WTC11 (cell line): ENCODE results near the gene ZFHX2. TPM values are rescaled to one million over a fixed set of nuclear protein-coding genes. Genes with fewer than 3 reads are reported as not detected.

Experiments
- ATAC-seq: fragments of 200-7000 bp; cut with Tn5 transposase; 2 replicates; pipeline ENCODE4 v1.10.0; 2021; ENCODE audit warnings: mild to moderate bottlenecking, moderate library complexity
- CTCF ChIA-PET: fragments of 300-600 bp; sonication (Branson Sonifier 250); formaldehyde crosslinking; loops from one replicate; lab custom pipeline; 2021; ENCODE audit warnings: antibody characterized with exemption; lab: Charles Lee
- POLR2A ChIA-PET: fragments of 350-600 bp; sonication (Branson Sonifier 250); formaldehyde crosslinking; loops from one replicate; lab custom pipeline; 2021; ENCODE audit warnings: antibody characterized with exemption; lab: Charles Lee
- DNase-seq: peaks from one replicate; pipeline ENCODE4 v3.0.0; 2021; ENCODE audit warnings: low spot score
- H3K27ac Mint-ChIP-seq: 2 replicates; pipeline ENCODE4 v1.8.0; 2021; ENCODE audit warnings: mixed read lengths
- H3K27me3 Mint-ChIP-seq: 2 replicates; pipeline ENCODE4 v1.8.0; 2021; ENCODE audit warnings: low read depth, mild to moderate bottlenecking, moderate library complexity, mixed read lengths
- H3K36me3 Mint-ChIP-seq: 2 replicates; pipeline ENCODE4 v1.8.0; 2021; ENCODE audit warnings: mixed read lengths
- H3K4me1 Mint-ChIP-seq: 2 replicates; pipeline ENCODE4 v1.8.0; 2022; ENCODE audit warnings: mixed read lengths
- H3K4me3 Mint-ChIP-seq: 2 replicates; pipeline ENCODE4 v1.8.0; 2021; ENCODE audit warnings: mild to moderate bottlenecking, moderate library complexity, mixed read lengths
- H3K9me3 Mint-ChIP-seq: 2 replicates; pipeline ENCODE4 v1.8.0; 2021; ENCODE audit warnings: mixed read lengths
- ELF4 ChIP-seq: sonication (generic); formaldehyde crosslinking; IDR thresholded peaks from 2 replicates; pipeline ENCODE4 v1.8.1; 2022; ENCODE audit warnings: low read depth, mild to moderate bottlenecking, moderate library complexity, missing genetic modification reagents
- ETV6 ChIP-seq: sonication (generic); formaldehyde crosslinking; IDR thresholded peaks from 2 replicates; pipeline ENCODE4 v1.8.1; 2022; ENCODE audit warnings: mild to moderate bottlenecking, missing genetic modification reagents
- HMGA2 ChIP-seq: fragments of 250-450 bp; sonication (Bioruptor Pico); IDR thresholded peaks from 2 replicates; pipeline ENCODE4 v1.4.0; 2021; ENCODE audit warnings: mild to moderate bottlenecking, moderate library complexity
- IRF2 ChIP-seq: sonication (generic); formaldehyde crosslinking; IDR thresholded peaks from 2 replicates; pipeline ENCODE4 v1.8.0; 2022; ENCODE audit warnings: low read depth, missing genetic modification reagents, borderline replicate concordance
- JUN ChIP-seq: sonication (generic); formaldehyde crosslinking; IDR thresholded peaks from 2 replicates; pipeline ENCODE4 v1.8.0; 2023; ENCODE audit warnings: mild to moderate bottlenecking, missing genetic modification reagents
- PRRX2 ChIP-seq: fragments of 250-450 bp; sonication (Bioruptor Pico); IDR thresholded peaks from 2 replicates; pipeline ENCODE4 v1.8.0; 2021; ENCODE audit warnings: mild to moderate bottlenecking
- RORB ChIP-seq: fragments of 250-450 bp; sonication (Bioruptor Pico); IDR thresholded peaks from 2 replicates; pipeline ENCODE4 v1.9.0; 2021; ENCODE audit warnings: mild to moderate bottlenecking
- SMAD3 ChIP-seq: sonication (generic); formaldehyde crosslinking; IDR thresholded peaks from 2 replicates; pipeline ENCODE4 v1.8.0; 2022; ENCODE audit warnings: missing genetic modification reagents, mild to moderate bottlenecking, borderline replicate concordance
- SOX15 ChIP-seq: fragments of 250-450 bp; sonication (Bioruptor Pico); IDR thresholded peaks from 2 replicates; pipeline ENCODE4 v1.9.0; 2021; ENCODE audit warnings: mild to moderate bottlenecking
- ZNF263 ChIP-seq: sonication (generic); formaldehyde crosslinking; IDR thresholded peaks from 2 replicates; pipeline ENCODE4 v1.8.1; 2022; ENCODE audit warnings: low read depth, mild to moderate bottlenecking, moderate library complexity, missing genetic modification reagents
- ZNF671 ChIP-seq: fragments of 250-450 bp; sonication (Bioruptor Pico); IDR thresholded peaks from 2 replicates; pipeline ENCODE4 v1.8.0; 2021; ENCODE audit warnings: mild to moderate bottlenecking
- total RNA-seq: library from RNA; stranded (reverse); gene quantifications from 3 replicates; pipeline ENCODE4 v1.2.3, GENCODE V29; 2021
- TF ChIP-seq, protein P1 (sequence below): sonication (generic); formaldehyde crosslinking; IDR thresholded peaks from 2 replicates; pipeline ENCODE4 v1.8.0; 2022; ENCODE audit warnings: mild to moderate bottlenecking, missing genetic modification reagents
- TF ChIP-seq, protein P2 (sequence below): fragments of 250-450 bp; sonication (Bioruptor Pico); IDR thresholded peaks from 2 replicates; pipeline ENCODE4 v1.9.0; 2021; ENCODE audit warnings: moderate library complexity, mild to moderate bottlenecking, inconsistent platforms, borderline replicate concordance
- TF ChIP-seq, protein P3 (sequence below): sonication (generic); formaldehyde crosslinking; IDR thresholded peaks from 2 replicates; pipeline ENCODE4 v1.8.0; 2022; ENCODE audit warnings: mild to moderate bottlenecking, missing genetic modification reagents
- TF ChIP-seq, protein P4 (sequence below): fragments of 250-450 bp; sonication (Bioruptor Pico); IDR thresholded peaks from 2 replicates; pipeline ENCODE4 v2.1.2; 2022; ENCODE audit warnings: mild to moderate bottlenecking, moderate library complexity
- TF ChIP-seq, protein P5 (sequence below): fragments of 200-600 bp; IDR thresholded peaks from 2 replicates; pipeline ENCODE4 v1.8.0; 2022; ENCODE audit warnings: antibody characterized with exemption
- TF ChIP-seq, protein P6 (sequence below): sonication (generic); formaldehyde crosslinking; conservative IDR thresholded peaks from 2 replicates; pipeline ENCODE4 v1.8.1; 2023; ENCODE audit warnings: mild to moderate bottlenecking, low read depth, missing genetic modification reagents, moderate library complexity
- TF ChIP-seq, protein P7 (sequence below): sonication (generic); formaldehyde crosslinking; IDR thresholded peaks from 2 replicates; pipeline ENCODE4 v1.8.0; 2022; ENCODE audit warnings: mild to moderate bottlenecking, missing genetic modification reagents
- TF ChIP-seq, protein P8 (sequence below): sonication (generic); formaldehyde crosslinking; IDR thresholded peaks from 2 replicates; pipeline ENCODE4 v1.8.0; 2022; ENCODE audit warnings: mild to moderate bottlenecking, missing genetic modification reagents

ZFHX2 gene
- total RNA-seq, 1 experiment from 2014 or later: 16.4 TPM

DNA sequence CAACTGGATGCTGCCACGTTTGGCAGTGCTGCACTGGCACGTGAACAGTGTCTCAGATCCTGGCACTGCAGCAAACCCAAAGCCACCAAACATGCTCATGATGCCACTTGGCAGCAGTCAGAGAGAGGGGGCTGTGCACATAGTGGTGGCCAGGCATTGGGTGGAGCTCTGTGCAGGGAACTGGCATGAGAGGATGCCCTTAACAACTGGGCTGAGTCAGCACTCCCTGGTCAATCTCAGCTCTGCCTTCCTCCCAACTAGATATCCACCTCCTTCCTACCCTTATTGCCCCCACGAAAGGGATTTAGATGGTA, 37.0 kb downstream of the ZFHX2 start (continued):
- TF ChIP-seq ZNF263 (no peak), RORB (no peak), IRF2 (CRISPR knock-in tag) (no peak), SOX15 (CRISPR knock-in tag) (no peak), PRRX2 (CRISPR knock-in tag) (no peak)
- TF ChIP-seq, protein P1, sequence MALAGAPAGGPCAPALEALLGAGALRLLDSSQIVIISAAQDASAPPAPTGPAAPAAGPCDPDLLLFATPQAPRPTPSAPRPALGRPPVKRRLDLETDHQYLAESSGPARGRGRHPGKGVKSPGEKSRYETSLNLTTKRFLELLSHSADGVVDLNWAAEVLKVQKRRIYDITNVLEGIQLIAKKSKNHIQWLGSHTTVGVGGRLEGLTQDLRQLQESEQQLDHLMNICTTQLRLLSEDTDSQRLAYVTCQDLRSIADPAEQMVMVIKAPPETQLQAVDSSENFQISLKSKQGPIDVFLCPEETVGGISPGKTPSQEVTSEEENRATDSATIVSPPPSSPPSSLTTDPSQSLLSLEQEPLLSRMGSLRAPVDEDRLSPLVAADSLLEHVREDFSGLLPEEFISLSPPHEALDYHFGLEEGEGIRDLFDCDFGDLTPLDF (CRISPR knock-in tag): no peak
- TF ChIP-seq, protein P2, sequence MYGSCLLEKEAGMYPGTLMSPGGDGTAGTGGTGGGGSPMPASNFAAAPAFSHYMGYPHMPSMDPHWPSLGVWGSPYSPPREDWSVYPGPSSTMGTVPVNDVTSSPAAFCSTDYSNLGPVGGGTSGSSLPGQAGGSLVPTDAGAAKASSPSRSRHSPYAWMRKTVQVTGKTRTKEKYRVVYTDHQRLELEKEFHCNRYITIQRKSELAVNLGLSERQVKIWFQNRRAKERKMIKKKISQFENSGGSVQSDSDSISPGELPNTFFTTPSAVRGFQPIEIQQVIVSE: no peak
- TF ChIP-seq, protein P3, sequence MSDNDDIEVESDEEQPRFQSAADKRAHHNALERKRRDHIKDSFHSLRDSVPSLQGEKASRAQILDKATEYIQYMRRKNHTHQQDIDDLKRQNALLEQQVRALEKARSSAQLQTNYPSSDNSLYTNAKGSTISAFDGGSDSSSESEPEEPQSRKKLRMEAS (CRISPR knock-in tag): no peak

DNA sequence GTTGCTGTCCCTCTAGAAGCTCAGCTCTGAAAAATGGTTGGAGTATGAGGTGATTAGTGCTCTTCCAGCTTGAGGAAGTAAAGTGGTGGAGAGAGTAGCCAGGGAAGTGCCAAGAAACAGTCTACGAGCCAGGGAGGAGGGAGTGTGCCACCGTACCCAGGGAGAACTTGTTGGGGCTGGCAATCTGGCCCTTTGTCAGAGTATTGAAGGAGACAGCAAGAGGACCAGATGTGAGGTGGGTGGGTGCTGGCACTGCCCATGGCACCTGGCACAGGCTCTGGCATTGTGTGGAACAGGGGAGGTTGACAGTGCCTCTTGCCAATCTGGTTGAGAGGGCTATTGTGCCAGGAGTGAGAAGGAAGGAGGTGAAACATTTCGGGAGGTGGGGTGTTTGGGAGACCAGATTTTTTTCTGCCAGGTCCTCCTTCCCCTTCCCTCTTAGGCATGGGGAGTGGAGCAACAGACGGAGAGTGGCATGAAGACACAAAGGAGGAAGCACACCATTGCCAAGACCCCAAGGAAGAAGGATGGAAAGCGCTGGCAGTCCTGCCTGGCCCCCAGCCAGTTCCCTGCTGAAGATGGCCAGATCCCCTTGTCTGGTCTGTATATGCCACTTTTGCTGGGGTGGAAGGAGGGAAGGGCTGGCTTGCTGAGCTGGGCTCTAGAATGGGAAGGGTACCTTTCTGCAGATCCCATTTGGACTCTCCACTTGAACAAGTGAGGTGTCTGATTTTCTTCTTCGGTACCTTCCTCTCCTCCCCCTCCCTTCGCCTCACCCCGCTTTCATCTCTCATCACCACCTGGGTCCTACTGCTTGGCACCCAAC, 37.5 kb downstream of the ZFHX2 start:
- Mint-ChIP-seq H3K4me1 (peaks cover 24% of the 10 kb centered on the region), H3K4me3 (no peak overlapping the region), H3K9me3 (no peaks in the 10 kb centered on the region), H3K27ac (no peak overlapping the region), H3K36me3 (0 out of 2 replicates have a peak, but pooled peaks cover 3% of the 10 kb centered on the region), H3K27me3 (peaks cover 47% of the 10 kb centered on the region)
- no peak for ATAC-seq
- ChIA-PET CTCF (interaction anchor here (0.7 to 2.0 kb wide), 2 partner anchors 14 to 32 kb away, joined by 3 to 5 read pairs; no protein-coding TSS in a partner anchor), POLR2A (interaction anchor here (1.2 kb wide), 1 partner anchor 23 kb away, joined by 3 read pairs; no protein-coding TSS in a partner anchor)
- DNase-seq: no peak
- TF ChIP-seq ZNF263: no peak
- TF ChIP-seq ETV6 (CRISPR knock-in tag): no peak
- TF ChIP-seq ZNF671: no peak
- TF ChIP-seq ELF4 (CRISPR knock-in tag): no peak
- no peak for TF ChIP-seq SMAD3
- TF ChIP-seq, protein P1 (CRISPR knock-in tag): no peak
- TF ChIP-seq, protein P4, sequence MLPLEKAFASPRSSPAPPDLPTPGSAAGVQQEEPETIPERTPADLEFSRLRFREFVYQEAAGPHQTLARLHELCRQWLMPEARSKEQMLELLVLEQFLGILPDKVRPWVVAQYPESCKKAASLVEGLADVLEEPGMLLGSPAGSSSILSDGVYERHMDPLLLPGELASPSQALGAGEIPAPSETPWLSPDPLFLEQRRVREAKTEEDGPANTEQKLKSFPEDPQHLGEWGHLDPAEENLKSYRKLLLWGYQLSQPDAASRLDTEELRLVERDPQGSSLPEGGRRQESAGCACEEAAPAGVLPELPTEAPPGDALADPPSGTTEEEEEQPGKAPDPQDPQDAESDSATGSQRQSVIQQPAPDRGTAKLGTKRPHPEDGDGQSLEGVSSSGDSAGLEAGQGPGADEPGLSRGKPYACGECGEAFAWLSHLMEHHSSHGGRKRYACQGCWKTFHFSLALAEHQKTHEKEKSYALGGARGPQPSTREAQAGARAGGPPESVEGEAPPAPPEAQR: no peak
- TF ChIP-seq IRF2 (CRISPR knock-in tag): no peak
- TF ChIP-seq, protein P5, sequence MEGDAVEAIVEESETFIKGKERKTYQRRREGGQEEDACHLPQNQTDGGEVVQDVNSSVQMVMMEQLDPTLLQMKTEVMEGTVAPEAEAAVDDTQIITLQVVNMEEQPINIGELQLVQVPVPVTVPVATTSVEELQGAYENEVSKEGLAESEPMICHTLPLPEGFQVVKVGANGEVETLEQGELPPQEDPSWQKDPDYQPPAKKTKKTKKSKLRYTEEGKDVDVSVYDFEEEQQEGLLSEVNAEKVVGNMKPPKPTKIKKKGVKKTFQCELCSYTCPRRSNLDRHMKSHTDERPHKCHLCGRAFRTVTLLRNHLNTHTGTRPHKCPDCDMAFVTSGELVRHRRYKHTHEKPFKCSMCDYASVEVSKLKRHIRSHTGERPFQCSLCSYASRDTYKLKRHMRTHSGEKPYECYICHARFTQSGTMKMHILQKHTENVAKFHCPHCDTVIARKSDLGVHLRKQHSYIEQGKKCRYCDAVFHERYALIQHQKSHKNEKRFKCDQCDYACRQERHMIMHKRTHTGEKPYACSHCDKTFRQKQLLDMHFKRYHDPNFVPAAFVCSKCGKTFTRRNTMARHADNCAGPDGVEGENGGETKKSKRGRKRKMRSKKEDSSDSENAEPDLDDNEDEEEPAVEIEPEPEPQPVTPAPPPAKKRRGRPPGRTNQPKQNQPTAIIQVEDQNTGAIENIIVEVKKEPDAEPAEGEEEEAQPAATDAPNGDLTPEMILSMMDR: no peak
- TF ChIP-seq, protein P6, sequence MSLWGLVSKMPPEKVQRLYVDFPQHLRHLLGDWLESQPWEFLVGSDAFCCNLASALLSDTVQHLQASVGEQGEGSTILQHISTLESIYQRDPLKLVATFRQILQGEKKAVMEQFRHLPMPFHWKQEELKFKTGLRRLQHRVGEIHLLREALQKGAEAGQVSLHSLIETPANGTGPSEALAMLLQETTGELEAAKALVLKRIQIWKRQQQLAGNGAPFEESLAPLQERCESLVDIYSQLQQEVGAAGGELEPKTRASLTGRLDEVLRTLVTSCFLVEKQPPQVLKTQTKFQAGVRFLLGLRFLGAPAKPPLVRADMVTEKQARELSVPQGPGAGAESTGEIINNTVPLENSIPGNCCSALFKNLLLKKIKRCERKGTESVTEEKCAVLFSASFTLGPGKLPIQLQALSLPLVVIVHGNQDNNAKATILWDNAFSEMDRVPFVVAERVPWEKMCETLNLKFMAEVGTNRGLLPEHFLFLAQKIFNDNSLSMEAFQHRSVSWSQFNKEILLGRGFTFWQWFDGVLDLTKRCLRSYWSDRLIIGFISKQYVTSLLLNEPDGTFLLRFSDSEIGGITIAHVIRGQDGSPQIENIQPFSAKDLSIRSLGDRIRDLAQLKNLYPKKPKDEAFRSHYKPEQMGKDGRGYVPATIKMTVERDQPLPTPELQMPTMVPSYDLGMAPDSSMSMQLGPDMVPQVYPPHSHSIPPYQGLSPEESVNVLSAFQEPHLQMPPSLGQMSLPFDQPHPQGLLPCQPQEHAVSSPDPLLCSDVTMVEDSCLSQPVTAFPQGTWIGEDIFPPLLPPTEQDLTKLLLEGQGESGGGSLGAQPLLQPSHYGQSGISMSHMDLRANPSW (CRISPR knock-in tag): no peak
- TF ChIP-seq, protein P7, sequence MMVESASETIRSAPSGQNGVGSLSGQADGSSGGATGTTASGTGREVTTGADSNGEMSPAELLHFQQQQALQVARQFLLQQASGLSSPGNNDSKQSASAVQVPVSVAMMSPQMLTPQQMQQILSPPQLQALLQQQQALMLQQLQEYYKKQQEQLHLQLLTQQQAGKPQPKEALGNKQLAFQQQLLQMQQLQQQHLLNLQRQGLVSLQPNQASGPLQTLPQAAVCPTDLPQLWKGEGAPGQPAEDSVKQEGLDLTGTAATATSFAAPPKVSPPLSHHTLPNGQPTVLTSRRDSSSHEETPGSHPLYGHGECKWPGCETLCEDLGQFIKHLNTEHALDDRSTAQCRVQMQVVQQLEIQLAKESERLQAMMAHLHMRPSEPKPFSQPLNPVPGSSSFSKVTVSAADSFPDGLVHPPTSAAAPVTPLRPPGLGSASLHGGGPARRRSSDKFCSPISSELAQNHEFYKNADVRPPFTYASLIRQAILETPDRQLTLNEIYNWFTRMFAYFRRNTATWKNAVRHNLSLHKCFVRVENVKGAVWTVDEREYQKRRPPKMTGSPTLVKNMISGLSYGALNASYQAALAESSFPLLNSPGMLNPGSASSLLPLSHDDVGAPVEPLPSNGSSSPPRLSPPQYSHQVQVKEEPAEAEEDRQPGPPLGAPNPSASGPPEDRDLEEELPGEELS (CRISPR knock-in tag): no peak
- no peak for TF ChIP-seq HMGA2 (CRISPR knock-in tag)
- no peak for TF ChIP-seq RORB
- TF ChIP-seq, protein P8, sequence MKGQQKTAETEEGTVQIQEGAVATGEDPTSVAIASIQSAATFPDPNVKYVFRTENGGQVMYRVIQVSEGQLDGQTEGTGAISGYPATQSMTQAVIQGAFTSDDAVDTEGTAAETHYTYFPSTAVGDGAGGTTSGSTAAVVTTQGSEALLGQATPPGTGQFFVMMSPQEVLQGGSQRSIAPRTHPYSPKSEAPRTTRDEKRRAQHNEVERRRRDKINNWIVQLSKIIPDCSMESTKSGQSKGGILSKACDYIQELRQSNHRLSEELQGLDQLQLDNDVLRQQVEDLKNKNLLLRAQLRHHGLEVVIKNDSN (CRISPR knock-in tag): no peak
- no peak for TF ChIP-seq JUN (CRISPR knock-in tag)
